Fibroblast of lung (primary cell): ENCODE data around the gene COPA. TPM values are rescaled to one million over a fixed set of nuclear protein-coding genes. Genes with fewer than 3 reads are reported as not detected.
A peak's percentile ranks its signal among the peaks of the same experiment; 100 is the strongest.

Source experiments
- DNase-seq, 2 donors: peaks; one replicate each; pipeline versions ENCODE4 v3.0.0 to v3.0.0-alpha.2; 2010; ENCODE audit warnings: low read depth in 2 of 2
- H2AFZ ChIP-seq: 2 replicates; pipeline ENCODE4 v1.5.1; 2012; ENCODE audit warnings: low read length, control low read depth, inconsistent platforms
- H3K27ac ChIP-seq: 2 replicates; pipeline ENCODE4 v1.5.1; 2011; ENCODE audit warnings: low read length, control low read depth; ENCODE audit not compliant: insufficient read depth
- H3K27me3 ChIP-seq: 2 replicates; pipeline ENCODE4 v1.5.1; 2011; ENCODE audit warnings: mild to moderate bottlenecking, low read length; ENCODE audit not compliant: control insufficient read depth, insufficient read depth
- H3K36me3 ChIP-seq: 2 replicates; pipeline ENCODE4 v1.5.1; 2011; ENCODE audit warnings: low read length; ENCODE audit not compliant: control insufficient read depth, insufficient read depth
- H3K4me1 ChIP-seq: 2 replicates; pipeline ENCODE4 v1.5.1; 2011; ENCODE audit warnings: low read length; ENCODE audit not compliant: control insufficient read depth, insufficient read depth; ENCODE audit errors: extremely low read depth
- H3K4me2 ChIP-seq: 2 replicates; pipeline ENCODE4 v1.5.1; 2011; ENCODE audit warnings: low read length, control low read depth; ENCODE audit not compliant: insufficient read depth; ENCODE audit errors: extremely low read depth
- H3K4me3 ChIP-seq, 4 experiments: fragments of 200-600 bp in 1 of 4; sonication (generic) in 1 of 4; replicated peaks in 1 of 4; 2 replicates each; pipeline ENCODE4 v1.5.1; 2011 to 2016; ENCODE audit warnings: low read length in 4 of 4, low read depth in 3 of 4, mild to moderate bottlenecking in 3 of 4, control low read depth in 2 of 4, inconsistent platforms in 1 of 4, mixed read lengths in 1 of 4; ENCODE audit not compliant: insufficient read depth in 1 of 4; ENCODE audit errors: control extremely low read depth in 1 of 4
- H3K79me2 ChIP-seq: 2 replicates; pipeline ENCODE4 v1.5.1; 2012; ENCODE audit warnings: mild to moderate bottlenecking, low read length, inconsistent platforms; ENCODE audit not compliant: control insufficient read depth, insufficient read depth
- H3K9ac ChIP-seq: 2 replicates; pipeline ENCODE4 v1.5.1; 2011; ENCODE audit warnings: mild to moderate bottlenecking, low read length, control low read depth; ENCODE audit not compliant: insufficient read depth
- H3K9me3 ChIP-seq: 2 replicates; pipeline ENCODE4 v1.5.1; 2012; ENCODE audit warnings: low read depth, low read length; ENCODE audit not compliant: control insufficient read depth, insufficient read depth
- H4K20me1 ChIP-seq: 2 replicates; pipeline ENCODE4 v1.5.1; 2011; ENCODE audit warnings: low read length; ENCODE audit not compliant: control insufficient read depth, insufficient read depth; ENCODE audit errors: extremely low read depth
- EZH2 ChIP-seq: IDR thresholded peaks from 2 replicates; pipeline ENCODE4 v1.5.1; 2012; ENCODE audit warnings: low read length, control low read depth, mild to moderate bottlenecking; ENCODE audit errors: missing control alignments
- polyA plus RNA-seq, 2 donors: library from polyadenylated mRNA; depleted of rRNA in 1 of 2; stranded (reverse) in 1 of 2; unstranded in 1 of 2; fragments of >200 nt; gene quantifications; 2 replicates each; pipeline ENCODE4 v1.2.1, GENCODE V29; 2011 to 2012; ENCODE audit warnings: missing spikeins in 1 of 2
- total RNA-seq: library from RNA; depleted of rRNA; stranded (reverse); fragments of >200 nt; gene quantifications from 2 replicates; pipeline ENCODE4 v1.2.1, GENCODE V29; 2014
- TF ChIP-seq, protein P1 (sequence below), 2 donors: IDR thresholded peaks in 1 of 2; conservative IDR thresholded peaks in 1 of 2; 1 replicate in 1 of 2; 2 replicates in 1 of 2; pipeline ENCODE4 v1.5.1; 2011 to 2012; ENCODE audit warnings: low read length in 2 of 2, control low read depth in 1 of 2, inconsistent platforms in 1 of 2, low read depth in 1 of 2, mild to moderate bottlenecking in 1 of 2

COPA gene
- total and polyA plus RNA-seq, 2 donors (not counting 1 experiment from before 2014, with no cell fraction given), result 276 to 316 TPM

DNA sequence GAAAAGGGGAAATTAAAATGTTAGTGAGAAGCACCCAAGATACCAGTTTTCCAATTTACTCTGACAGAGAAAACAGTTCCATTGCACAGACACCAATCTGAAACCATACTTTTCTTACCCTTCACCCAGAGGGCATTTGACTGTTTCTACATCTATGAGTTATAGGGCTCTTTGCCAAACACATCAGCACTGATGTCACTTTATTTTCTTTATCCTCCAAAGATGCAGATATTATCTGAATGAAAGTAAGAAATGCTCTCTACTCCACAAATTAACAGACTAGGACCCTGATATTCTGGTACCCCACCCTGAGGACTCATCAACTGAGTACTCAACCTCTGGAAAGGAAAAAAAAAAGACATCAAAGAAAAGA, 33.9 kb downstream of the COPA start:
- Histone ChIP-seq H3K4me1 (no peaks in the 10 kb centered on the region), H4K20me1 (no peaks in the 10 kb centered on the region), H3K9ac (no peak overlapping the region), H3K4me2 (no peak overlapping the region), H3K36me3 (peaks cover 28% of the 10 kb centered on the region), H3K4me3 (no peak overlapping the region), H2AFZ (no peak overlapping the region), H3K9me3 (no peaks in the 10 kb centered on the region), H3K27me3 (no peaks in the 10 kb centered on the region), H3K79me2 (no peaks in the 10 kb centered on the region), H3K27ac (no peak overlapping the region)
- peak; percentile 20 to 63 for DNase-seq
- TF ChIP-seq, protein P1, sequence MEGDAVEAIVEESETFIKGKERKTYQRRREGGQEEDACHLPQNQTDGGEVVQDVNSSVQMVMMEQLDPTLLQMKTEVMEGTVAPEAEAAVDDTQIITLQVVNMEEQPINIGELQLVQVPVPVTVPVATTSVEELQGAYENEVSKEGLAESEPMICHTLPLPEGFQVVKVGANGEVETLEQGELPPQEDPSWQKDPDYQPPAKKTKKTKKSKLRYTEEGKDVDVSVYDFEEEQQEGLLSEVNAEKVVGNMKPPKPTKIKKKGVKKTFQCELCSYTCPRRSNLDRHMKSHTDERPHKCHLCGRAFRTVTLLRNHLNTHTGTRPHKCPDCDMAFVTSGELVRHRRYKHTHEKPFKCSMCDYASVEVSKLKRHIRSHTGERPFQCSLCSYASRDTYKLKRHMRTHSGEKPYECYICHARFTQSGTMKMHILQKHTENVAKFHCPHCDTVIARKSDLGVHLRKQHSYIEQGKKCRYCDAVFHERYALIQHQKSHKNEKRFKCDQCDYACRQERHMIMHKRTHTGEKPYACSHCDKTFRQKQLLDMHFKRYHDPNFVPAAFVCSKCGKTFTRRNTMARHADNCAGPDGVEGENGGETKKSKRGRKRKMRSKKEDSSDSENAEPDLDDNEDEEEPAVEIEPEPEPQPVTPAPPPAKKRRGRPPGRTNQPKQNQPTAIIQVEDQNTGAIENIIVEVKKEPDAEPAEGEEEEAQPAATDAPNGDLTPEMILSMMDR (conservative IDR thresholded peaks at IDR 0.05 in 1 of 2, IDR thresholded peaks at IDR 0.05 in 1 of 2; ENCODE audit: low read depth in 1 of 2, low read length in 2 of 2), result no peak
- no peak for TF ChIP-seq EZH2

DNA sequence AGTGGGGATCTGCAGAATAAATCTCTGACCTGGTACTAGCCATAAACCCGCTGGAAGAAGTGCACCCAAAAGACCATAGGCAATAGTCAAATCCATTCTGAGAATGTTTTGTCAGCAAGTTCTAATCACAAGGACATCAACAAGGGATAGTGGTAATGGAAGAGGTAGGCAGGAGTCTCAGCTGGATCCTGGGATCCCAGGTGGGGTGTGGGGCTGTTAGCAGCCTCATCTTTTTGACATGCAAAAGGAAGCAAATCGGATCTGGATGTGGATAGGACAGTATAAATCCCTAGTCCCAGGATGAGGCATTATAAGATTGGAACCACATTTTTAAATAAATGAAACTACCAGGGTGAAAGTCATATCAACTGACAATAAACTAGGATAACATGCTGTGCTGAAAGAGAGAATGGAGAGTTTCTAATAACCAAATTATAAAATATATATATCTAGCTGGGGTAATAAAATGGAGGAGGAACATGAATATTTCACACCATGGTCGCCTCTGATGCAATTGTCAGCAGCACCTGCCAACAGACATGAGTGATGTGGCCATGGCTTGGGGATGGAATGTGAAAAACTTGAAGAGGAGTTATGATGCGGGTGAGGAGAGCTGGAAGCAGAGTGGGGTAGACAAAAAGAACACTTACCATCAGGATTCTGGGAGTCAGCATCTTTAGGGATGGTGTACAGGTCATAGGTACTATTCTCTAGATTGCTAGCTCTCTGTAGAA, 34.4 kb downstream of the COPA start:
- DNase-seq, result no peak
- no peak overlapping the region for H2AFZ ChIP-seq
- H3K9me3 ChIP-seq, result no peaks in the 10 kb centered on the region
- H3K4me2 ChIP-seq, result no peak overlapping the region
- H3K79me2 ChIP-seq, result no peaks in the 10 kb centered on the region
- no peak overlapping the region for H3K4me3 ChIP-seq
- H4K20me1 ChIP-seq, result no peaks in the 10 kb centered on the region
- H3K9ac ChIP-seq, result no peak overlapping the region
- TF ChIP-seq, protein P1 (conservative IDR thresholded peaks at IDR 0.05 in 1 of 2, IDR thresholded peaks at IDR 0.05 in 1 of 2; ENCODE audit: low read depth in 1 of 2, low read length in 2 of 2), result no peak
- TF ChIP-seq EZH2, result no peak
- peaks cover 28% of the 10 kb centered on the region for H3K36me3 ChIP-seq
- H3K27ac ChIP-seq, result no peak overlapping the region
- no peaks in the 10 kb centered on the region for H3K4me1 ChIP-seq
- no peaks in the 10 kb centered on the region for H3K27me3 ChIP-seq

DNA sequence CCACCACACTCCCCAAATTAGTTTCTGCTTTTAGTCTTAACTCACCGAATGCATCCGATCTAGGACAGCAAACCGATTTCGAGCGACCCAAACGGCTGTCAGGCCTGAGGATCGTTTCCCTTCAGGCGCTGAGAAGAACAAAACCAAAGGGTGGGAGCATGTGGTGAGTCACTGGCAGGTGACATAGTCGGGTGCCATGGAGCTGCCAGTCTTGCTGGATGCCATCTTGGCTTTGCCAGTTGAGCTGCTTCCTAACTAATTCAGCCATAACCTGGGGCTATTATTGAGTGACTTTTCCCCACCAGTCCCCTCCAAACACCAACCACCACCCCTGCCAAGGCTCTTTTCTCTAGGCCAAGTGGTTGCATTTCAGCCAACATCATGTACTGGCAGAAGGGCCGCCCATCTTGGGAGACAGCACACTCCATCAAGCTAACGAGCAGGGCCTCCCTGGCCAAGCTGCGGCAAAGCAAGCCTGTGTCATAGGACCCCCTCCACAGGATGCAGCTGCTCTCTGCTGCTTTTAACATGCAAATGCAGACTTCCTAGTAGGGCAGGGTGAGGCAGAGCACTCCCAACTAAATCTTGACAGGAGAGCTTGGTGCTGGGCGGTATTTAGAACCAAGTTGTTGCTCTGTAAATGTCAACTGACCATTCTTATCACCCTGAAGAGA, 35.8 kb downstream of the COPA start:
- Histone ChIP-seq H3K36me3 (peaks cover 22% of the 10 kb centered on the region), H3K9ac (no peak overlapping the region), H4K20me1 (no peaks in the 10 kb centered on the region)

More for the DNA sequence above, 35.8 kb downstream of the COPA start:
- H3K4me1 ChIP-seq, result no peaks in the 10 kb centered on the region
- DNase-seq, result no peak
- TF ChIP-seq EZH2, result no peak
- TF ChIP-seq, protein P1 (conservative IDR thresholded peaks at IDR 0.05 in 1 of 2, IDR thresholded peaks at IDR 0.05 in 1 of 2; ENCODE audit: low read depth in 1 of 2, low read length in 2 of 2), result no peak
- H3K27ac ChIP-seq, result no peak overlapping the region
- no peaks in the 10 kb centered on the region for H3K9me3 ChIP-seq
- no peak overlapping the region for H3K4me2 ChIP-seq
- H2AFZ ChIP-seq, result no peak overlapping the region
- H3K4me3 ChIP-seq, result no peak overlapping the region
- no peaks in the 10 kb centered on the region for H3K79me2 ChIP-seq
- H3K27me3 ChIP-seq, result no peaks in the 10 kb centered on the region
